Vagina (tissue), 2 donors: ENCODE data around the gene FAM200B. TPM values are rescaled to one million over a fixed set of nuclear protein-coding genes. Genes with fewer than 3 reads are reported as not detected.
A peak's percentile ranks its signal among the peaks of the same experiment; 100 is the strongest.

Source experiments
- DNase-seq, 2 donors: peaks; one replicate each; pipeline ENCODE4 v3.0.0-alpha.2; 2017; ENCODE audit errors: extremely low spot score in 2 of 2
- H3K27ac ChIP-seq: fragments of 200-600 bp; sonication (generic); one replicate; pipeline ENCODE4 v1.5.1; 2019
- H3K27me3 ChIP-seq: fragments of 200-600 bp; sonication (generic); one replicate; pipeline ENCODE4 v1.5.1; 2019
- H3K36me3 ChIP-seq, 2 donors: fragments of 200-600 bp; sonication (generic); one replicate each; pipeline ENCODE4 v1.5.1; 2017 to 2019
- H3K4me1 ChIP-seq: fragments of 200-600 bp; sonication (generic); one replicate; pipeline ENCODE4 v1.5.1; 2019
- H3K4me3 ChIP-seq, 2 donors: fragments of 200-600 bp; sonication (generic); 1 replicate in 1 of 2; 2 replicates in 1 of 2; pipeline ENCODE4 v1.5.1; 2016 to 2019
- H3K9me3 ChIP-seq: fragments of 200-600 bp; sonication (generic); one replicate; pipeline ENCODE4 v1.5.1; 2019
- CTCF ChIP-seq, 3 experiments: fragments of 450-650 bp in 2 of 3; fragments of 200-600 bp in 1 of 3; sonication (generic) in 1 of 3; IDR thresholded peaks; one replicate each; pipeline ENCODE4 v1.5.1; 2017 to 2019; ENCODE audit warnings: antibody characterized with exemption in 3 of 3, mild to moderate bottlenecking in 2 of 3, moderate library complexity in 2 of 3
- POLR2A ChIP-seq, 2 donors: fragments of 450-650 bp; IDR thresholded peaks; one replicate each; pipeline ENCODE4 v1.6.1; 2017; ENCODE audit warnings: antibody characterized with exemption in 2 of 2, mild to moderate bottlenecking in 2 of 2, moderate library complexity in 2 of 2
- POLR2AphosphoS5 ChIP-seq, 2 donors: sonication (generic); formaldehyde crosslinking; IDR thresholded peaks; one replicate each; pipeline ENCODE4 v1.9.0; 2017; ENCODE audit warnings: antibody characterized with exemption in 2 of 2, mild to moderate bottlenecking in 2 of 2, low read depth in 1 of 2; ENCODE audit not compliant: insufficient read depth in 1 of 2
- intact Hi-C: fragments of 100-400 bp; cut with DNase I; formaldehyde crosslinking; loops from one replicate; pipeline ENCODE4 v1.15.1; 2023
- total RNA-seq: library from RNA; depleted of rRNA; stranded (reverse); fragments of >200 nt; gene quantifications from one replicate; pipeline ENCODE4 v1.2.3, GENCODE V29; 2016

FAM200B gene
- total RNA-seq, 1 donor from 2014 or later, result 29.5 TPM

GRCh38 chr4:15658781-15659180, 22.8 kb upstream of the FAM200B start:
- Histone ChIP-seq H3K27ac (no peak overlapping the region), H3K36me3 (no peaks in the 10 kb centered on the region), H3K27me3 (no peaks in the 10 kb centered on the region), H3K4me3 (no peak overlapping the region), H3K4me1 (peaks cover 5% of the 10 kb centered on the region), H3K9me3 (no peaks in the 10 kb centered on the region)
- intact Hi-C loops, result loop anchor here (10.0 kb wide), 1 partner anchor 184 kb away; no protein-coding TSS in a partner anchor
- DNase-seq, result no peak
- no peak for TF ChIP-seq POLR2A (IDR thresholded peaks at IDR 0.05)
- TF ChIP-seq POLR2AphosphoS5 (IDR thresholded peaks at IDR 0.05; ENCODE audit: insufficient read depth in 1 of 2, low read depth in 1 of 2), result no peak
- no peak for TF ChIP-seq CTCF (IDR thresholded peaks at IDR 0.05)

- Histone ChIP-seq H3K4me3 (no peak overlapping the region), H3K36me3 (no peaks in the 10 kb centered on the region), H3K4me1 (no peaks in the 10 kb centered on the region), H3K27ac (no peak overlapping the region), H3K27me3 (no peaks in the 10 kb centered on the region), H3K9me3 (no peaks in the 10 kb centered on the region)
- TF ChIP-seq CTCF (IDR thresholded peaks at IDR 0.05) (no peak), POLR2AphosphoS5 (IDR thresholded peaks at IDR 0.05; ENCODE audit: insufficient read depth in 1 of 2, low read depth in 1 of 2) (no peak), POLR2A (IDR thresholded peaks at IDR 0.05) (no peak)
- intact Hi-C loops, result loop anchor here (10.0 kb wide), 1 partner anchor 185 kb away; no protein-coding TSS in a partner anchor
- no peak for DNase-seq
These were observed 21.7 kb upstream of the FAM200B start for GRCh38 chr4:15659768-15660570.

- no peak for DNase-seq
- intact Hi-C loops, result no loop called here
- no peaks in the 10 kb centered on the region for H3K9me3 ChIP-seq
- H3K36me3 ChIP-seq, result no peaks in the 10 kb centered on the region
- no peak overlapping the region for H3K27ac ChIP-seq
- H3K27me3 ChIP-seq, result no peaks in the 10 kb centered on the region
- H3K4me3 ChIP-seq, result no peak overlapping the region
- TF ChIP-seq POLR2A (IDR thresholded peaks at IDR 0.05) (no peak), POLR2AphosphoS5 (IDR thresholded peaks at IDR 0.05; ENCODE audit: insufficient read depth in 1 of 2, low read depth in 1 of 2) (peak in 1 of 2 donors; percentile 76)
- H3K4me1 ChIP-seq, result no peaks in the 10 kb centered on the region
These were observed 15.8 kb upstream of the FAM200B start for GRCh38 chr4:15665753-15666365.

GRCh38 chr4:15667006-15667405, 14.6 kb upstream of the FAM200B start:
- no peak for DNase-seq
- Histone ChIP-seq H3K27me3 (no peaks in the 10 kb centered on the region), H3K36me3 (no peaks in the 10 kb centered on the region), H3K27ac (no peak overlapping the region), H3K4me3 (no peak overlapping the region), H3K9me3 (no peaks in the 10 kb centered on the region), H3K4me1 (no peaks in the 10 kb centered on the region)
- TF ChIP-seq POLR2A (IDR thresholded peaks at IDR 0.05) (no peak), POLR2AphosphoS5 (IDR thresholded peaks at IDR 0.05; ENCODE audit: insufficient read depth in 1 of 2, low read depth in 1 of 2) (no peak), CTCF (IDR thresholded peaks at IDR 0.05) (no peak)
- intact Hi-C loops, result no loop called here

- no peaks in the 10 kb centered on the region for H3K36me3 ChIP-seq
- H3K27ac ChIP-seq, result no peak overlapping the region
- DNase-seq, result no peak
- no peaks in the 10 kb centered on the region for H3K9me3 ChIP-seq
- no peak overlapping the region for H3K4me3 ChIP-seq
- no peaks in the 10 kb centered on the region for H3K4me1 ChIP-seq
- TF ChIP-seq CTCF (IDR thresholded peaks at IDR 0.05) (no peak), POLR2AphosphoS5 (IDR thresholded peaks at IDR 0.05; ENCODE audit: insufficient read depth in 1 of 2, low read depth in 1 of 2) (no peak), POLR2A (IDR thresholded peaks at IDR 0.05) (no peak)
- intact Hi-C loops, result no loop called here
- no peaks in the 10 kb centered on the region for H3K27me3 ChIP-seq
These were observed 12.8 kb upstream of the FAM200B start for GRCh38 chr4:15668566-15669435.
